ENCODE results near the gene LACC1. TPM values are rescaled to one million over a fixed set of nuclear protein-coding genes. Genes with fewer than 3 reads are reported as not detected.

The LACC1 gene
- total and polyA plus RNA-seq, 2 of the 13 experiments (the other 11 are each of a cell fraction or from before 2014, with no cell fraction given) = 0.92 to 1.7 TPM

DNA sequence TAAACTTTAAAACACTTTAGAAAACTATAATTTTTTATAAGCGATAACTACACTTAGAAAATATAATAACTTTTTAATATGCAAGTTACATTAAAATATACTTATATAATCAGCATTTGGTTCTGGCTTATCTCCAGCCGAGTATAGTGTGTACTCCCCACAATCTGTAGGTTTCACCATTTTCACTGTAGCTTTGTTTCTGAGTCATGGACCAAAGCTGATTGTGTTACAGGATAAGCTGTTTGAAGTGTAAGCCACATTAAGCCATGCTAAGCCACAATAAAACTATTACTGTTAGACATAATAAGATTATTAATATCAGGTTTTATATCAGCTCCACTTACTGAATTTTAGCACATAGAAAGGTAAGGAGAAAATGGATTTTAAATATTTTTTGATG, 44.0 kb upstream of the LACC1 start:
- no peak for FAIRE-seq
- POLR2A ChIA-PET = no interaction called here
- no peak overlapping the region for H3K27ac ChIP-seq (ENCODE audit: extremely low read length, insufficient read depth, low read length)
- no TSS peak for BruUV-seq (replicated peaks)
- H3K9me3 ChIP-seq (ENCODE audit: low read length) = no peaks in the 10 kb centered on the region
- CTCF ChIA-PET (ENCODE audit: low intra/inter-chr PET ratio, low total read pairs) = no interaction called here
- no peak overlapping the region for H2AFZ ChIP-seq (ENCODE audit: low read length)
- in situ Hi-C loops (cut with HindIII; ENCODE audit: extremely low pct_ligation_motif_present, low pct_unique_long_range_greater_than_20kb) (no loop called here), intact Hi-C loops (cut with micrococcal nuclease; ENCODE audit: unreplicated experiment) (no loop called here)
- no peaks in the 10 kb centered on the region for H4K20me1 ChIP-seq (ENCODE audit: insufficient read depth, low read length)
- no peaks in the 10 kb centered on the region for H3K36me3 ChIP-seq (replicated peaks in 1 of 2; ENCODE audit: control insufficient read depth in 1 of 2, insufficient read depth in 2 of 2, low read length in 2 of 2)
- no peak overlapping the region for H3K4me2 ChIP-seq (ENCODE audit: low read depth, low read length)
- H3K79me2 ChIP-seq (ENCODE audit: insufficient read depth, low read length) = no peaks in the 10 kb centered on the region
- no peak overlapping the region for H3K4me3 ChIP-seq (replicated peaks in 1 of 3; ENCODE audit: insufficient read depth in 1 of 3, low read depth in 2 of 3, low read length in 3 of 3)
- no peaks in the 10 kb centered on the region for H3K4me1 ChIP-seq (ENCODE audit: insufficient read depth, low read length)
- no peaks in the 10 kb centered on the region for H3K27me3 ChIP-seq (ENCODE audit: control insufficient read depth in 1 of 2, insufficient read depth in 2 of 2, low read length in 2 of 2)
- no peak for DNase-seq (ENCODE audit: low spot score)
- no peak overlapping the region for H3K9ac ChIP-seq (ENCODE audit: insufficient read depth, low read depth, low read length)
- WGBS (ENCODE audit: low lambda C conversion rate) = 57% methylated on average over 2 of the region's 2 CpGs
- no peak for TF ChIP-seq NR1H2 (CRISPR knock-in tag; IDR thresholded peaks at IDR 0.05; ENCODE audit: borderline replicate concordance, low read depth)
- no peak for TF ChIP-seq TCF12 (IDR thresholded peaks at IDR 0.05)
- no peak for TF ChIP-seq TCF12 (CRISPR knock-in tag; IDR thresholded peaks at IDR 0.05)
- no peak for TF ChIP-seq TOE1 (CRISPR knock-in tag; IDR thresholded peaks at IDR 0.05)
- no peak for TF ChIP-seq ONECUT2 (CRISPR knock-in tag; IDR thresholded peaks at IDR 0.05)
- TF ChIP-seq ZFX (CRISPR knock-in tag; IDR thresholded peaks at IDR 0.05; ENCODE audit: low read depth) = no peak
- TF ChIP-seq PRPF4 (IDR thresholded peaks at IDR 0.05; ENCODE audit: low read depth, low read length, poor library complexity, severe bottlenecking) = no peak
- no peak for TF ChIP-seq SMAD1 (CRISPR knock-in tag; IDR thresholded peaks at IDR 0.05; ENCODE audit: borderline replicate concordance, low read depth)
- TF ChIP-seq, protein P1, sequence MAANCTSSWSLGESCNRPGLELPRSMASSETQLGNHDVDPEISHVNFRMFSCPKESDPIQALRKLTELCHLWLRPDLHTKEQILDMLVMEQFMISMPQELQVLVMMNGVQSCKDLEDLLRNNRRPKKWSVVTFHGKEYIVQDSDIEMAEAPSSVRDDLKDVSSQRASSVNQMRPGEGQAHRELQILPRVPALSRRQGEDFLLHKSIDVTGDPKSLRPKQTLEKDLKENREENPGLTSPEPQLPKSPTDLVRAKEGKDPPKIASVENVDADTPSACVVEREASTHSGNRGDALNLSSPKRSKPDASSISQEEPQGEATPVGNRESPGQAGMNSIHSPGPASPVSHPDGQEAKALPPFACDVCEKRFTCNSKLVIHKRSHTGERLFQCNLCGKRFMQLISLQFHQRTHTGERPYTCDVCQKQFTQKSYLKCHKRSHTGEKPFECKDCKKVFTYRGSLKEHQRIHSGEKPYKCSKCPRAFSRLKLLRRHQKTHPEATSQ (CRISPR knock-in tag; IDR thresholded peaks at IDR 0.05; ENCODE audit: borderline replicate concordance) = no peak
- TF ChIP-seq TGIF2 (CRISPR knock-in tag; IDR thresholded peaks at IDR 0.05) = no peak
- no peak for TF ChIP-seq SNRNP70 (IDR thresholded peaks at IDR 0.05; ENCODE audit: low read depth, low read length)
- TF ChIP-seq PAWR (CRISPR knock-in tag; IDR thresholded peaks at IDR 0.05; ENCODE audit: borderline replicate concordance) = no peak
- no peak for TF ChIP-seq ATF7-NPFF (CRISPR knock-in tag; IDR thresholded peaks at IDR 0.05; ENCODE audit: low read depth)
- TF ChIP-seq TEAD3 (CRISPR knock-in tag; optimal IDR thresholded peaks at IDR 0.05; ENCODE audit: borderline replicate concordance) = no peak
- no peak for TF ChIP-seq CCDC6 (CRISPR knock-in tag; IDR thresholded peaks at IDR 0.05)
- ATAC-seq = no peak

All from HepG2 (cell line).